ENCODE data around the gene AHSG. TPM values are rescaled to one million over a fixed set of nuclear protein-coding genes. Genes with fewer than 3 reads are reported as not detected.
A peak's percentile ranks its signal among the peaks of the same experiment; 100 is the strongest.

The AHSG gene
- total RNA-seq, 1 experiment from 2014 or later: 1.6 TPM

- H3K27me3 ChIP-seq (ENCODE audit: insufficient read depth, low read length): no peaks in the 10 kb centered on the region
- RAD21 ChIA-PET (ENCODE audit: low non-redundant PET in 1 of 2, low total read pairs in 2 of 2, uncharacterized antibody in 2 of 2, unreplicated experiment in 2 of 2): no interaction called here
- ATAC-seq (peak; percentile 97), DNase-seq (ENCODE audit: low read depth, low spot score) (peak; percentile 41)
- peaks cover 0 to 1% of the 10 kb centered on the region in 2 experiments; a peak in 1 of 4 replicates for H3K4me1 ChIP-seq (ENCODE audit: control insufficient read depth in 1 of 2, insufficient read depth in 2 of 2, low read length in 2 of 2)
- intact Hi-C loops (cut with micrococcal nuclease): no loop called here
- H3K9me3 ChIP-seq (ENCODE audit: control insufficient read depth in 1 of 2, insufficient read depth in 1 of 2, low read depth in 1 of 2, low read length in 2 of 2): no peaks in the 10 kb centered on the region
- POLR2A ChIA-PET: interaction anchor here (1.4 kb wide), 1 partner anchor 39 kb away, joined by 7 read pairs; the partner anchor contains the start of gene DNAJB11
- CTCF ChIA-PET: interaction anchor here (1.0 to 8.4 kb wide), 6 partner anchors 9 to 632 kb away, joined by 3 to 64 read pairs (median 6); no protein-coding TSS in a partner anchor
- no peaks in the 10 kb centered on the region for H3K79me2 ChIP-seq (ENCODE audit: insufficient read depth, low read length)
- H3K27ac ChIP-seq (ENCODE audit: low read depth, low read length): no peak overlapping the region
- H3K9me2 ChIP-seq (ENCODE audit: insufficient read depth): no peaks in the 10 kb centered on the region
- H3K4me2 ChIP-seq (ENCODE audit: low read length): no peak overlapping the region
- TF ChIP-seq RAD21 (IDR thresholded peaks at IDR 0.05; ENCODE audit: low read depth) (peak; percentile 68), CTCF (IDR thresholded peaks at IDR 0.05 in 2 of 3, conservative IDR thresholded peaks at IDR 0.05 in 1 of 3; ENCODE audit: borderline replicate concordance in 1 of 3, insufficient read depth in 1 of 3, low read depth in 2 of 3, low read length in 2 of 3) (peak; percentile 47 to 55 (median 50); a peak in 5 of 6 replicates), ZNF274 (IDR thresholded peaks at IDR 0.05; ENCODE audit: low read depth, low read length) (no peak), FOSL1 (IDR thresholded peaks at IDR 0.05; ENCODE audit: low read depth) (no peak), YY1 (IDR thresholded peaks at IDR 0.05; ENCODE audit: extremely low read depth, insufficient replicate concordance, low read depth, low read length) (peak; percentile 65)
- BruUV-seq (replicated peaks): no TSS peak
- H3K9ac ChIP-seq (ENCODE audit: low read length): no peak overlapping the region
- H3K4me3 ChIP-seq (replicated peaks in 1 of 2; ENCODE audit: low read depth in 1 of 2, low read length in 2 of 2): no peak overlapping the region
- H4K20me1 ChIP-seq (ENCODE audit: insufficient read depth): no peaks in the 10 kb centered on the region
- peak overlapping the region; percentile 54 for H2AFZ ChIP-seq (ENCODE audit: low read depth, low read length, poor library complexity, severe bottlenecking)
- no peaks in the 10 kb centered on the region for H3K36me3 ChIP-seq (ENCODE audit: control insufficient read depth in 1 of 2, insufficient read depth in 2 of 2, low read length in 2 of 2)
Observed at GRCh38 chr3:186609247-186609868, 3.5 kb upstream of the AHSG start.

- no peaks in the 10 kb centered on the region for H3K9me2 ChIP-seq (ENCODE audit: insufficient read depth)
- no peak overlapping the region for H3K4me2 ChIP-seq (ENCODE audit: low read length)
- no peak overlapping the region for H3K27ac ChIP-seq (ENCODE audit: low read depth, low read length)
- BruUV-seq (replicated peaks): no TSS peak
- no peak overlapping the region for H3K4me3 ChIP-seq (replicated peaks in 1 of 2; ENCODE audit: low read depth in 1 of 2, low read length in 2 of 2)
- no peak overlapping the region for H2AFZ ChIP-seq (ENCODE audit: low read depth, low read length, poor library complexity, severe bottlenecking)
- H3K9me3 ChIP-seq (ENCODE audit: control insufficient read depth in 1 of 2, insufficient read depth in 1 of 2, low read depth in 1 of 2, low read length in 2 of 2): no peaks in the 10 kb centered on the region
- H3K9ac ChIP-seq (ENCODE audit: low read length): no peak overlapping the region
- DNase-seq (ENCODE audit: low read depth, low spot score) (no peak), ATAC-seq (no peak)
- ChIA-PET POLR2A (no interaction called here), CTCF (interaction anchor here (8.4 kb wide), 1 partner anchor 210 kb away, joined by 64 read pairs; no protein-coding TSS in a partner anchor), RAD21 (ENCODE audit: low non-redundant PET in 1 of 2, low total read pairs in 2 of 2, uncharacterized antibody in 2 of 2, unreplicated experiment in 2 of 2) (no interaction called here)
- peaks cover 0 to 14% of the 10 kb centered on the region in 2 experiments; a peak in 2 of 4 replicates for H3K4me1 ChIP-seq (ENCODE audit: control insufficient read depth in 1 of 2, insufficient read depth in 2 of 2, low read length in 2 of 2)
- H3K27me3 ChIP-seq (ENCODE audit: insufficient read depth, low read length): no peaks in the 10 kb centered on the region
- H4K20me1 ChIP-seq (ENCODE audit: insufficient read depth): no peaks in the 10 kb centered on the region
- intact Hi-C loops (cut with micrococcal nuclease): no loop called here
- no peaks in the 10 kb centered on the region for H3K36me3 ChIP-seq (ENCODE audit: control insufficient read depth in 1 of 2, insufficient read depth in 2 of 2, low read length in 2 of 2)
- H3K79me2 ChIP-seq (ENCODE audit: insufficient read depth, low read length): no peaks in the 10 kb centered on the region
- TF ChIP-seq REST (IDR thresholded peaks at IDR 0.05; ENCODE audit: low read depth) (no peak), EGR1 (IDR thresholded peaks at IDR 0.05; ENCODE audit: low read depth) (no peak), CEBPB (IDR thresholded peaks at IDR 0.05; ENCODE audit: low read depth) (no peak), ZNF274 (IDR thresholded peaks at IDR 0.05; ENCODE audit: low read depth, low read length) (no peak), TCF7L2 (IDR thresholded peaks at IDR 0.05; ENCODE audit: borderline replicate concordance, extremely low read depth, insufficient read depth, insufficient read length) (no peak), POLR2A (IDR thresholded peaks at IDR 0.05; ENCODE audit: borderline replicate concordance, extremely low read depth, insufficient read depth, insufficient read length) (no peak), CTCF (IDR thresholded peaks at IDR 0.05 in 2 of 3, conservative IDR thresholded peaks at IDR 0.05 in 1 of 3; ENCODE audit: borderline replicate concordance in 1 of 3, insufficient read depth in 1 of 3, low read depth in 2 of 3, low read length in 2 of 3) (no peak)
Observed at GRCh38 chr3:186612065-186612464, 795 bp upstream of the AHSG start.

Data from HCT116 (cell line).